MG63 (cell line): Measurements from ENCODE around the gene WDFY2. TPM values are rescaled to one million over a fixed set of nuclear protein-coding genes. Genes with fewer than 3 reads are reported as not detected.

ENCODE experiments used
- DNase-seq: peaks from one replicate; pipeline ENCODE4 v3.0.0-alpha.2; 2020
- H3K27me3 ChIP-seq: fragments of 250-450 bp; sonication (Bioruptor Pico); 2 replicates; pipeline ENCODE4 v1.5.1; 2020; ENCODE audit warnings: mild to moderate bottlenecking, moderate library complexity
- H3K36me3 ChIP-seq: fragments of 250-450 bp; sonication (Bioruptor Pico); 2 replicates; pipeline ENCODE4 v1.5.1; 2020; ENCODE audit warnings: mild to moderate bottlenecking, moderate library complexity
- H3K4me3 ChIP-seq: fragments of 250-450 bp; sonication (Bioruptor Pico); 2 replicates; pipeline ENCODE4 v1.5.1; 2020; ENCODE audit warnings: mild to moderate bottlenecking, moderate library complexity
- H3K9me3 ChIP-seq: fragments of 250-450 bp; sonication (Bioruptor Pico); 2 replicates; pipeline ENCODE4 v1.5.1; 2020; ENCODE audit warnings: mild to moderate bottlenecking, moderate library complexity
- total RNA-seq: library from RNA; depleted of rRNA; stranded (reverse); fragments of >200 nt; shearing (Covaris generic); gene quantifications from 2 replicates; pipeline ENCODE4 v1.2.3, GENCODE V29; 2014; ENCODE audit warnings: low replicate concordance; rRNA removed

The WDFY2 gene
- total RNA-seq, 1 experiment from 2014 or later = 1.8 TPM

- H3K36me3 ChIP-seq = no peaks in the 10 kb centered on the region
- H3K9me3 ChIP-seq = no peaks in the 10 kb centered on the region
- H3K4me3 ChIP-seq = no peak overlapping the region
- no peak for DNase-seq
- peaks cover 2% of the 10 kb centered on the region; the same call in 1 of the 2 replicates for H3K27me3 ChIP-seq
Observed at GRCh38 chr13:51811920-51812451, 227.7 kb downstream of the WDFY2 start.

DNA sequence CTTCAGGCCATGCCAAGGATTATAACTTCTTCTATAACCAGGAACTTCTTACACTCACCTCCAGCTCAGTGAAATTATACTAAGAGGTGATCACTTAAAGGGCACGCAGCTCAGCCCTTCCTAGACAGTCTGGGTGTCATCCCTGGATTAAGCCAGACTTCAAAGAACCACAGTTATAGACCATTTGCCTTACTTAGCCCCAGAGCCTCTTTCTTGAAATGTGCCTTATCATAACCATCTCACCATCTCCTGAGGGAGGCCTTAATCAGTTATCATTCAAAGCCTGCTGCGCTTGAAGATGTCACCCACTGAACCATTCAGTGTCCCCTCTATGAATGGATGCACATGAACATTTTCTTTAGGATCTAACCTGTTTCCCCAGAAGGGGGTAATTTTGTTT lies 229.8 kb downstream of the WDFY2 start:
- no peaks in the 10 kb centered on the region for H3K36me3 ChIP-seq
- H3K27me3 ChIP-seq = peaks cover 2% of the 10 kb centered on the region; the same call in 1 of the 2 replicates
- H3K9me3 ChIP-seq = no peaks in the 10 kb centered on the region
- H3K4me3 ChIP-seq = no peak overlapping the region
- DNase-seq = no peak

GRCh38 chr13:51814825-51815650 lies 230.8 kb downstream of the WDFY2 start:
- H3K4me3 ChIP-seq = no peak overlapping the region

DNA sequence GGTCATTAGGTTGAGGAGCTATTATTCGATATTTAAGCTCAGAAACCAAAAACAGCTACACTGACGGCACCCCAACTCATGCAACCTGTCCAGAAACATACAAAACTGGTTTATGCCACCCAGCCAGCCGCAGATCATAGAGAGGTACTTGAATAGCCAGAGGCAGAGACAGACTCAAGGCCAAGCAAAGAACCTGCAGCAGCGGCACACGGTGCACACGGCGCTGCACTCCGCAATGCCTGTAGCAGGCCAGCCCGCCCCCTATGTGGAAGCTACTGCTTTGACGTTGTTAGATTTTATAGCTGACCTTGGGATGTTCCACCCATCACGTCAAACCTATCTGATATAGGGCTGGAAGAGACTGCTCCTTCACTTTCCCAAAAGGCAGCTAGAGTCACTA lies 231.6 kb downstream of the WDFY2 start:
- no peak for DNase-seq
- Histone ChIP-seq H3K36me3 (no peaks in the 10 kb centered on the region), H3K4me3 (no peak overlapping the region), H3K9me3 (no peaks in the 10 kb centered on the region), H3K27me3 (peaks cover 2% of the 10 kb centered on the region; the same call in 1 of the 2 replicates)

More at GRCh38 chr13:51814825-51815650, 230.8 kb downstream of the WDFY2 start:
- Histone ChIP-seq H3K9me3 (no peaks in the 10 kb centered on the region), H3K27me3 (peaks cover 2% of the 10 kb centered on the region; the same call in 1 of the 2 replicates), H3K36me3 (no peaks in the 10 kb centered on the region)
- peak; percentile 41 for DNase-seq

DNA sequence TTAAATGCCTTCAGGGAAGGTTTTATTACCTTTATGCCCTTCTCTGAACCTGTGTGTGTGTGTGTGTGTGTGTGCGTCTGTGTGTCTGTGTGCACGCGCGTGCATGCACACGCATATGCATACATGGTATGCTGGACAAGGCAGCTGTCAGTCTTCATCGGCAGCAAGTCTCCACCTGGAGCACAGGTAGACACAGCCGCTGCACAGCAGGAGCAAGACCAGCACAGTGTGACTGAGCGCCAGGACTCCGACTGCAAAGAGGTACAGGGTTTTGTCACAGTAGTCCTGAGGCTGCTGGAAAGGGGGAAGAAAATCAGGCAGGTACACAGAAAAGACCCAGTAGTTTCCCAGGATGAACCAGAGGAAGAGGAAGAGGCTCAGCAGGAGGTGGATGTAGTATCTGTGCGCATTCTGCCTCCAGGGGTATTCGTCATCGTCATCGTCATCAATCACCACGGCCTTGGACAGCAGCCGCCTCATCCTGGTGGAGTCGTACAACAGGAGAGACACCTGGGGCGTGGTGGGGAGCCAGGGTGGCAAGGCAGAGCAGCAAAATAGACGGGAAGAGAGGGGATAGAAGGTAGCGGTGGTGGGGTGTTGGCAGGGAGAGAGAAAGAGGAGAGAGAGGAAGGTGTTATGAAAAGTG lies 232.5 kb downstream of the WDFY2 start:
- Histone ChIP-seq H3K9me3 (no peaks in the 10 kb centered on the region), H3K4me3 (no peak overlapping the region), H3K27me3 (peaks cover 2% of the 10 kb centered on the region; the same call in 1 of the 2 replicates), H3K36me3 (no peaks in the 10 kb centered on the region)
- no peak for DNase-seq

Other genes with a start within 250 kb of the WDFY2 start
- gene SERPINE3, start 244.8 kb upstream of the WDFY2 start, total RNA-seq = not detected in 2 replicates
- gene INTS6, start 131.4 kb upstream of the WDFY2 start, total RNA-seq = 15.6 and 22.6 TPM in 2 replicates
- 5.1 TPM in 1 of 2 replicates, not detected in the other for gene DHRS12, start 219.7 kb downstream of the WDFY2 start, total RNA-seq